Stimulated activated CD4-positive, alpha-beta T cell treated with anti-CD3 and anti-CD28 coated beads, Interleukin-15, amount 100 ng/mL, for 48 hours (primary cell): ENCODE measurements around the gene SGCE.

ENCODE experiments used
- DNase-seq, 2 donors: peaks; one replicate each; pipeline ENCODE4 v3.0.0-alpha.2; 2020; ENCODE audit warnings: low read depth in 2 of 2

The SGCE gene

GRCh38 chr7:94630855-94631254 is 25.1 kb downstream of the SGCE start:
- DNase-seq = no peak

- no peak for DNase-seq
Observed at GRCh38 chr7:94623820-94624219, 32.1 kb downstream of the SGCE start.

- no peak for DNase-seq
Observed at GRCh38 chr7:94621120-94621519, 34.8 kb downstream of the SGCE start.

- DNase-seq = peak; percentile 16 to 33
Observed at GRCh38 chr7:94620703-94621118, 35.2 kb downstream of the SGCE start.

- no peak for DNase-seq
Observed at GRCh38 chr7:94618126-94618525, 37.8 kb downstream of the SGCE start.

- DNase-seq = no peak
Observed at GRCh38 chr7:94616855-94617254, 39.1 kb downstream of the SGCE start.

GRCh38 chr7:94615666-94616065 is 40.3 kb downstream of the SGCE start:
- DNase-seq = no peak

GRCh38 chr7:94612661-94613060 is 43.3 kb downstream of the SGCE start:
- no peak for DNase-seq

GRCh38 chr7:94612253-94612652 is 43.7 kb downstream of the SGCE start:
- no peak for DNase-seq

GRCh38 chr7:94609561-94609960 is 46.4 kb downstream of the SGCE start:
- no peak for DNase-seq

GRCh38 chr7:94605031-94605430 is 50.9 kb downstream of the SGCE start:
- DNase-seq = no peak

GRCh38 chr7:94602181-94602580 is 53.8 kb downstream of the SGCE start:
- DNase-seq = no peak

- no peak for DNase-seq
Observed at GRCh38 chr7:94600267-94600666, 55.7 kb downstream of the SGCE start.

- no peak for DNase-seq
Observed at GRCh38 chr7:94595717-94596116, 60.2 kb downstream of the SGCE start.

- no peak for DNase-seq
Observed at GRCh38 chr7:94594882-94595281, 61.1 kb downstream of the SGCE start.

GRCh38 chr7:94591176-94591575 is 64.8 kb downstream of the SGCE start:
- no peak for DNase-seq

GRCh38 chr7:94590526-94591162 is 65.3 kb downstream of the SGCE start:
- DNase-seq = no peak

- no peak for DNase-seq
Observed at GRCh38 chr7:94588075-94588474, 67.9 kb downstream of the SGCE start.

- DNase-seq = no peak
Observed at GRCh38 chr7:94584113-94584512, 71.8 kb downstream of the SGCE start.

GRCh38 chr7:94580601-94581000 is 75.3 kb downstream of the SGCE start:
- no peak for DNase-seq

- no peak for DNase-seq
Observed at GRCh38 chr7:94579470-94579869, 76.5 kb downstream of the SGCE start.

GRCh38 chr7:94578614-94579013 is 77.3 kb downstream of the SGCE start:
- no peak for DNase-seq

GRCh38 chr7:94577357-94577756 is 78.6 kb downstream of the SGCE start:
- DNase-seq = no peak

- no peak for DNase-seq
Observed at GRCh38 chr7:94576316-94576715, 79.6 kb downstream of the SGCE start.
